PC-9 (cell line): ENCODE results near the gene PRPF39.

ENCODE experiments used
- EZH2 ChIP-seq: fragments of 200-600 bp; sonication (generic); IDR thresholded peaks from 2 replicates; pipeline ENCODE4 v1.8.0; 2017; ENCODE audit warnings: antibody characterized with exemption, low read depth
- TF ChIP-seq, protein P1 (sequence below): fragments of 200-600 bp; sonication (generic); conservative IDR thresholded peaks from 2 replicates; pipeline ENCODE4 v1.6.1; 2017; ENCODE audit warnings: mixed run types, antibody characterized with exemption, mild to moderate bottlenecking, moderate library complexity

DNA sequence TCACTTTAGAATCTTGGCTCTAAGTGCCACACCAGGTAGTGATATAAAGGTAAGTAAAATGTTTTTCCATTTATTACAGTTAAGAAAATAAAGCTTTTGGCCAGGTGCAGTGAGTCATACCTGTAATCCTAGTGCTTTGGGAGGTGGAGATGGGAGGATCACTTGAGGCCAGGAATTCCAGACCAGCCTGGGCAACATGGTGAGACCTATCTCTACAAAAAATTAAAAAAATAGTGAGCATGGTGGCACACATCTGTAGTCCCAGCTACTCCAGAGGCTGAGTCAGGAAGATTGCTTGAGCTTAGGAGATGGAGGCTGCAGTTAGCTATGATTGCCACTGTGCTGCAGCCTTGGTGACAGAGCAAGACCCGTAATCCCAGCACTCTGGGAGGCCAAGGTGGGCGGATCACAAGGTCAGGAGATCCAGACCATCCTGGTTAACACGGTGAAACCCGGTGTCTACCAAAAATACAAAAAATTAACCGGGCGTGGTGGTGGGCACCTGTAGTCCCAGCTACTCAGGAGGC, 56.8 kb downstream of the PRPF39 start:
- TF ChIP-seq, protein P1, sequence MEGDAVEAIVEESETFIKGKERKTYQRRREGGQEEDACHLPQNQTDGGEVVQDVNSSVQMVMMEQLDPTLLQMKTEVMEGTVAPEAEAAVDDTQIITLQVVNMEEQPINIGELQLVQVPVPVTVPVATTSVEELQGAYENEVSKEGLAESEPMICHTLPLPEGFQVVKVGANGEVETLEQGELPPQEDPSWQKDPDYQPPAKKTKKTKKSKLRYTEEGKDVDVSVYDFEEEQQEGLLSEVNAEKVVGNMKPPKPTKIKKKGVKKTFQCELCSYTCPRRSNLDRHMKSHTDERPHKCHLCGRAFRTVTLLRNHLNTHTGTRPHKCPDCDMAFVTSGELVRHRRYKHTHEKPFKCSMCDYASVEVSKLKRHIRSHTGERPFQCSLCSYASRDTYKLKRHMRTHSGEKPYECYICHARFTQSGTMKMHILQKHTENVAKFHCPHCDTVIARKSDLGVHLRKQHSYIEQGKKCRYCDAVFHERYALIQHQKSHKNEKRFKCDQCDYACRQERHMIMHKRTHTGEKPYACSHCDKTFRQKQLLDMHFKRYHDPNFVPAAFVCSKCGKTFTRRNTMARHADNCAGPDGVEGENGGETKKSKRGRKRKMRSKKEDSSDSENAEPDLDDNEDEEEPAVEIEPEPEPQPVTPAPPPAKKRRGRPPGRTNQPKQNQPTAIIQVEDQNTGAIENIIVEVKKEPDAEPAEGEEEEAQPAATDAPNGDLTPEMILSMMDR: no peak
- no peak for TF ChIP-seq EZH2
